ENCODE measurements around the gene CREBZF.
"Not testable (repeated sequence)": the region's sequence is repeated elsewhere in the genome, so short reads cannot be mapped to it uniquely, and the experiment has no call there.

Gene CREBZF

DNA sequence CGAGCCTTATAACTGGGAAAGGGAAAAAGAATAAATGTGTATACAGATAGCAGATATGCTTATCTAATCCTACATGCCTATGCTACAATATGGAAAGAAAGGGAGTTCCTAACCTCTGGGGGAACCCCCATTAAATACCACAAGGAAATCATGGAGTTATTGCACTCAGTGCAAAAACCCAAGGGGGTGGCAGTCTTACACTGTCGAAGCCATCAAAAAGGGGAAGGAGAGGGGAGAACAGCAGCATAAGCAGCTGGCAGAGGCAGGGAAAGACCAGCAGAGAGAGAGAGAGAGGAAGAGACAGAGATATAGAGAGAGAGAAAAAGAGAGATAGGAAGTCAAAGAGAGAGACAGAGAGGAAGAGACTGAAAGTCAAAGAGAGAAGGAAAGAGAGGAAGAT lies 53.3 kb downstream of the CREBZF start:
- not testable (repeated sequence) for ATAC-seq, H3K27ac Mint-ChIP-seq, H3K4me3 Mint-ChIP-seq, H3K4me1 Mint-ChIP-seq, H3K36me3 Mint-ChIP-seq, H3K9me3 Mint-ChIP-seq, H3K27me3 Mint-ChIP-seq
